Parathyroid adenoma (tissue), 2 donors: ENCODE results near the gene HOXC10.

Experiments
- H2AFZ ChIP-seq: fragments of 300-600 bp; sonication (generic); one replicate; pipeline ENCODE4 v1.7.0; 2017; ENCODE audit warnings: antibody characterized with exemption, mild to moderate bottlenecking
- H3K27ac ChIP-seq: fragments of 300-600 bp; sonication (generic); one replicate; pipeline ENCODE4 v1.7.0; 2017
- H3K27me3 ChIP-seq: fragments of 300-600 bp; sonication (generic); one replicate; pipeline ENCODE4 v1.7.0; 2017; ENCODE audit warnings: low read length; ENCODE audit not compliant: control insufficient read depth, insufficient read depth
- H3K36me3 ChIP-seq: fragments of 300-600 bp; sonication (generic); one replicate; pipeline ENCODE4 v1.7.0; 2017; ENCODE audit warnings: low read length; ENCODE audit not compliant: control insufficient read depth, insufficient read depth
- H3K4me1 ChIP-seq: fragments of 300-600 bp; sonication (generic); one replicate; pipeline ENCODE4 v1.7.0; 2017; ENCODE audit warnings: control low read depth
- H3K4me2 ChIP-seq: fragments of 300-600 bp; sonication (generic); one replicate; pipeline ENCODE4 v1.7.0; 2017; ENCODE audit warnings: low read length
- H3K4me3 ChIP-seq: fragments of 300-600 bp; sonication (generic); one replicate; pipeline ENCODE4 v1.7.0; 2017; ENCODE audit warnings: low read depth, low read length
- H3K79me2 ChIP-seq: fragments of 300-600 bp; sonication (generic); one replicate; pipeline ENCODE4 v1.7.0; 2017; ENCODE audit warnings: control low read depth
- H3K9ac ChIP-seq: fragments of 300-600 bp; sonication (generic); one replicate; pipeline ENCODE4 v1.7.0; 2017; ENCODE audit warnings: mild to moderate bottlenecking
- H3K9me3 ChIP-seq: fragments of 300-600 bp; sonication (generic); one replicate; pipeline ENCODE4 v1.7.0; 2017; ENCODE audit warnings: low read length; ENCODE audit not compliant: control insufficient read depth
- CTCF ChIP-seq: fragments of 300-600 bp; sonication (generic); IDR thresholded peaks from one replicate; pipeline ENCODE4 v1.7.0; 2017; ENCODE audit warnings: antibody characterized with exemption, mild to moderate bottlenecking
- donor health status: primary hyperparathyroidism.

HOXC10 gene

DNA sequence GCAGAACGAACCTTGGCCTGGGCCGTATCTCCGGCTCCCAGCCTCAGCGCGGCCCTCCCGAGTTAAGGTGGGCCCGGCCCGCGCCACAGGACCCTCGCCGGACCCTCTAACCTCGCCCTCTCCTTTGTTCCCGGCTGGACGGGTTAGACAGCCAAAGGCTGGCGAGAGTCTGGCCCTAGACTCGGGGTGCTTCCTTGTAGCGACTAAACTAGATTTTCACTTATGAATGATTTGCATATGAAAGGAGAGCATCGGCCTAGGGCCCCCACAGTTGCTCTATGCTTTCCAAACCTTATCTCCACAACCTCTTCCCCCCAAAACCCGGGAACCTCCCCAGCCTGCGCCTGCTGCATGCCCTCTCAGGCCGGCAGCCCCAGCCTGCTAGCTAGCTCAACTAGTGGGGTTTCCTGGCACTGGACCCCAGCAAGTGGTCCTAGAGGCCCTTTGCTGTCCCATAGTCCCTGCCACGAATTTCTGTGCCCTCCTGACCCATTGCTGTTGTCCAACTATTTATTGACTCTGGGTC, 49.9 kb downstream of the HOXC10 start:
- H3K27me3 ChIP-seq = peaks cover 14% of the 10 kb centered on the region
- H3K9ac ChIP-seq = no peak overlapping the region
- no peak overlapping the region for H3K27ac ChIP-seq

GRCh38 chr12:54035568-54036264, 50.8 kb downstream of the HOXC10 start:
- no peaks in the 10 kb centered on the region for H3K36me3 ChIP-seq
- H3K27ac ChIP-seq = no peak overlapping the region
- no peak overlapping the region for H3K9ac ChIP-seq
- no peaks in the 10 kb centered on the region for H3K9me3 ChIP-seq
- H3K4me2 ChIP-seq = no peak overlapping the region
- H2AFZ ChIP-seq = no peak overlapping the region
- no peak overlapping the region for H3K4me3 ChIP-seq
- TF ChIP-seq CTCF = no peak
- H3K4me1 ChIP-seq = no peaks in the 10 kb centered on the region
- peaks cover 14% of the 10 kb centered on the region for H3K27me3 ChIP-seq
- no peaks in the 10 kb centered on the region for H3K79me2 ChIP-seq

More for the DNA sequence above, 49.9 kb downstream of the HOXC10 start:
- H3K4me3 ChIP-seq = no peak overlapping the region
- H2AFZ ChIP-seq = no peak overlapping the region
- no peaks in the 10 kb centered on the region for H3K4me1 ChIP-seq
- H3K36me3 ChIP-seq = no peaks in the 10 kb centered on the region
- no peak overlapping the region for H3K4me2 ChIP-seq
- H3K79me2 ChIP-seq = no peaks in the 10 kb centered on the region
- no peak for TF ChIP-seq CTCF
- no peaks in the 10 kb centered on the region for H3K9me3 ChIP-seq

GRCh38 chr12:54036620-54037359, 51.8 kb downstream of the HOXC10 start:
- Histone ChIP-seq H3K4me1 (no peaks in the 10 kb centered on the region), H3K4me2 (no peak overlapping the region), H3K79me2 (no peaks in the 10 kb centered on the region), H3K27me3 (peaks cover 13% of the 10 kb centered on the region), H3K9me3 (no peaks in the 10 kb centered on the region), H3K27ac (no peak overlapping the region), H3K4me3 (no peak overlapping the region), H3K9ac (no peak overlapping the region), H3K36me3 (no peaks in the 10 kb centered on the region), H2AFZ (no peak overlapping the region)
- no peak for TF ChIP-seq CTCF

DNA sequence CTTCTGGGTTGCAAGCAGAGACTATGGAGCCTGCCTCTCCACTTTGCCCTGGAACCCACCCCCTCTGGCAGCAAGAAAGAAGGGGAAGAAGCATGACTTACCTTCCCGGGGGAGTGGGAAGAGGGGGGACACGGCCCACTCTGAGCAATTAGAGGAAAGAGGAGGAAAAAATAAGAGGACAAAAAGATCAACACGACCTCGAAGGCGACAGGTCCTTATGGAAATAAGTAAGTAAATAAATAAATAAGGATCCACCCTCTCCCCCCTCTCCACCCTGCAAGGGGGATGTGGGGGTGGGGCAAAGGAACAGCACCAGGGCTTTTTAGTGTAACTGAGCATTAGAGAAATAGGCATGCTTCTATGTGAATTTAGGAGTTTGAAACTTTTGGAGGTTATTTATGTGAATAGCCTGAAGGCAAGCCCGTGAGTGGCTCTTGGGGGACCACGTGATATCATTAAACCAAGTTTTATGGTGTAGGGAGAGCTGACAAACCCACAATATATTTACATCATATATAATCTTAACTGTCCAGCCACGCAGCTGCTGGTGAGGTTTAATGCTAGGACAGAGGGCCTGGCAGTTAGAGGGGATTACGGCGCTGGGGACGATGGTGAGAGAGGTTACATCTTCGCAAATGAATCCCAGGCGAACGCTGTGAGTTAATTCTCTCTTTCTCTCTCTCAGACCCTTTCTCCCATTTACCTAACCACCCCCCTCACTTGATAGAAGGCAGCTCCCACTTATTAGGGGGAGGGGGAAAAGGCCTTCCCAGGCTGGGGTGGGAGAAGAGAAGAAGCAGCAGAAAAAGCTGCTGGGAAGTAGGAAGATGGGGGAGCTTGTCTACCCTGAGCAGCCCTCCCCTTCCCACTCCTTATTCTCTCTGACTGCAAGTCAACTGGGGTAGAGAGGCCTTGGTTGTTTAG, 52.7 kb downstream of the HOXC10 start:
- Histone ChIP-seq H3K27me3 (peaks cover 6% of the 10 kb centered on the region), H2AFZ (no peak overlapping the region), H3K9ac (no peak overlapping the region), H3K4me3 (no peak overlapping the region), H3K4me1 (no peaks in the 10 kb centered on the region), H3K4me2 (no peak overlapping the region), H3K9me3 (no peaks in the 10 kb centered on the region), H3K36me3 (no peaks in the 10 kb centered on the region), H3K27ac (no peak overlapping the region), H3K79me2 (no peaks in the 10 kb centered on the region)
- TF ChIP-seq CTCF = no peak
